OCI-LY7 (cell line): Measurements from ENCODE around the gene CAPZB. TPM values are rescaled to one million over a fixed set of nuclear protein-coding genes. Genes with fewer than 3 reads are reported as not detected.

Source experiments
- BruUV-seq: library from RNA; stranded (reverse); fragments of 400-500 nt; replicated peaks from 2 replicates; lab custom pipeline; 2021; lab: Mats Ljungman, UMichigan
- CTCF ChIA-PET: fragments of 300-600 bp; sonication (Branson Sonifier 250); formaldehyde crosslinking; loops from one replicate; lab custom pipeline; 2022; ENCODE audit warnings: antibody characterized with exemption; ENCODE audit not compliant: unreplicated experiment; lab: Charles Lee
- POLR2A ChIA-PET: fragments of 300-600 bp; sonication (Branson Sonifier 250); formaldehyde crosslinking; loops from one replicate; lab custom pipeline; 2022; ENCODE audit warnings: antibody characterized with exemption; lab: Charles Lee
- DNase-seq: peaks from one replicate; pipeline ENCODE4 v3.0.0-alpha.2; 2015; ENCODE audit warnings: low spot score
- H2AFZ ChIP-seq: fragments of 200-600 bp; sonication (generic), shearing (Covaris generic); 2 replicates; pipeline ENCODE4 v1.6.1; 2014; ENCODE audit warnings: mild to moderate bottlenecking, antibody characterized with exemption, low read length, moderate library complexity
- H3K27ac ChIP-seq: fragments of 200-600 bp; sonication (generic); 2 replicates; pipeline ENCODE4 v1.5.1; 2014; ENCODE audit warnings: mixed run types, low read depth, mild to moderate bottlenecking, moderate library complexity, low read length, inconsistent platforms; ENCODE audit not compliant: poor library complexity, severe bottlenecking
- H3K36me3 ChIP-seq: fragments of 200-600 bp; sonication (generic); 2 replicates; pipeline ENCODE4 v1.6.1; 2014; ENCODE audit warnings: mild to moderate bottlenecking, antibody characterized with exemption, low read length, moderate library complexity, mixed read lengths; ENCODE audit not compliant: insufficient read depth
- H3K4me1 ChIP-seq: fragments of 200-600 bp; sonication (generic); 2 replicates; pipeline ENCODE4 v1.5.1; 2014; ENCODE audit warnings: mild to moderate bottlenecking, low read length; ENCODE audit not compliant: insufficient read depth, poor library complexity, severe bottlenecking
- H3K4me2 ChIP-seq: fragments of 200-600 bp; sonication (generic); 2 replicates; pipeline ENCODE4 v1.6.1; 2014; ENCODE audit warnings: mild to moderate bottlenecking, low read length
- H3K4me3 ChIP-seq: fragments of 200-600 bp; sonication (generic); 2 replicates; pipeline ENCODE4 v1.5.1; 2014; ENCODE audit warnings: mild to moderate bottlenecking, low read depth, low read length; ENCODE audit not compliant: poor library complexity, severe bottlenecking
- H3K79me2 ChIP-seq: fragments of 200-600 bp; sonication (generic); 2 replicates; pipeline ENCODE4 v1.6.1; 2016; ENCODE audit warnings: low read depth, mild to moderate bottlenecking, low read length, moderate library complexity, mixed read lengths; ENCODE audit not compliant: insufficient read depth
- H3K9me2 ChIP-seq: fragments of 200-600 bp; sonication (generic); 2 replicates; pipeline ENCODE4 v1.6.1; 2016; ENCODE audit warnings: mild to moderate bottlenecking, low read length, mixed read lengths; ENCODE audit not compliant: insufficient read depth
- H3K9me3 ChIP-seq: fragments of 200-600 bp; sonication (generic); 2 replicates; pipeline ENCODE4 v1.6.1; 2014; ENCODE audit warnings: mild to moderate bottlenecking, mixed run types, low read length, mixed read lengths
- H4K20me1 ChIP-seq: fragments of 200-600 bp; sonication (generic); 2 replicates; pipeline ENCODE4 v1.6.1; 2014; ENCODE audit warnings: mild to moderate bottlenecking, antibody characterized with exemption, low read length, moderate library complexity, mixed read lengths; ENCODE audit not compliant: insufficient read depth
- CTCF ChIP-seq: fragments of 200-600 bp; sonication (generic); conservative IDR thresholded peaks from 2 replicates; pipeline ENCODE4 v1.5.1; 2014; ENCODE audit warnings: mild to moderate bottlenecking, antibody characterized with exemption, low read length, moderate library complexity, mixed read lengths
- EZH2phosphoT487 ChIP-seq: fragments of 200-600 bp; sonication (generic); IDR thresholded peaks from 2 replicates; pipeline ENCODE4 v1.6.1; 2018; ENCODE audit warnings: low read depth, borderline replicate concordance, mild to moderate bottlenecking, mixed run types, antibody characterized with exemption, low read length, moderate library complexity, mixed read lengths
- intact Hi-C: fragments of 100-400 bp; cut with micrococcal nuclease; formaldehyde crosslinking; loops from one replicate; pipeline ENCODE4 v1.10.0; 2022; ENCODE audit not compliant: unreplicated experiment
- total RNA-seq, 2 experiments: library from RNA; depleted of rRNA in 1 of 2; stranded (reverse); fragments of >200 nt in 1 of 2; shearing (Covaris generic) in 1 of 2; gene quantifications; 2 replicates each; pipeline ENCODE4 v1.2.3, GENCODE V29; 2014 to 2022

Gene CAPZB
- total RNA-seq, 2 experiments from 2014 or later = 61.3 to 187 TPM

- no TSS peak for BruUV-seq
- no peak overlapping the region for H2AFZ ChIP-seq
- TF ChIP-seq EZH2phosphoT487 (no peak), CTCF (no peak)
- ChIA-PET CTCF (no interaction called here), POLR2A (interaction anchor here (0.5 kb wide), 1 partner anchor 271 kb away, joined by 3 read pairs; no protein-coding TSS in a partner anchor)
- intact Hi-C loops = no loop called here
- H3K9me2 ChIP-seq = no peaks in the 10 kb centered on the region
- peaks cover 5% of the 10 kb centered on the region; the same call in 1 of the 2 replicates for H3K36me3 ChIP-seq
- peak; percentile 20 for DNase-seq
- no peaks in the 10 kb centered on the region for H4K20me1 ChIP-seq
- H3K4me3 ChIP-seq = peak overlapping the region; percentile 82
- peak overlapping the region; percentile 91 for H3K27ac ChIP-seq
- no peaks in the 10 kb centered on the region for H3K9me3 ChIP-seq
- peaks cover 18% of the 10 kb centered on the region; the same call in 1 of the 2 replicates for H3K79me2 ChIP-seq
- H3K4me1 ChIP-seq = peaks cover 62% of the 10 kb centered on the region
- H3K4me2 ChIP-seq = peak overlapping the region; percentile 88
Measured at GRCh38 chr1:19312782-19313635, 172.3 kb downstream of the CAPZB start.

GRCh38 chr1:19311931-19312781, 173.2 kb downstream of the CAPZB start, which contains the start of the genes AKR7A2 and SLC66A1:
Gene AKR7A2 (minus strand): TSS chr1:19312144. CDS start chr1:19312124, 20 bp downstream.
Gene SLC66A1 (plus strand): TSS chr1:19312326. CDS start chr1:19317678, 5,352 bp downstream.
- Histone ChIP-seq H3K4me1 (peaks cover 57% of the 10 kb centered on the region), H3K9me3 (no peaks in the 10 kb centered on the region), H3K4me2 (peak within 1 kb of the TSS; percentile 88), H3K9me2 (no peaks in the 10 kb centered on the region), H3K4me3 (peak within 1 kb of the TSS; percentile 82), H3K36me3 (peaks cover 11% of the 10 kb centered on the region; the same call in 1 of the 2 replicates), H3K27ac (peak within 1 kb of the TSS; percentile 91), H4K20me1 (no peaks in the 10 kb centered on the region), H2AFZ (peak within 1 kb of the TSS; percentile 68; the same call in 1 of the 2 replicates), H3K79me2 (peaks cover 18% of the 10 kb centered on the region; the same call in 1 of the 2 replicates)
- BruUV-seq = no TSS peak
- ChIA-PET CTCF (no interaction called here), POLR2A (interaction anchor here (0.5 kb wide), 1 partner anchor 272 kb away, joined by 3 read pairs; no protein-coding TSS in a partner anchor)
- intact Hi-C loops = no loop called here
- DNase-seq = peak; percentile 94
- no peak for TF ChIP-seq CTCF
- no peak for TF ChIP-seq EZH2phosphoT487
